SKM-1 treated with dmso at 0.1 percent for 144 hours (cell line): ENCODE results near the gene PKP4.
"Not testable (repeated sequence)": the region's sequence is repeated elsewhere in the genome, so short reads cannot be mapped to it uniquely, and the experiment has no call there.

ENCODE experiments used
- DNase-seq: peaks from one replicate; lab custom pipeline; 2025; ENCODE audit not compliant: unreplicated experiment; lab: John Stamatoyannopoulos, UW

PKP4 gene

DNA sequence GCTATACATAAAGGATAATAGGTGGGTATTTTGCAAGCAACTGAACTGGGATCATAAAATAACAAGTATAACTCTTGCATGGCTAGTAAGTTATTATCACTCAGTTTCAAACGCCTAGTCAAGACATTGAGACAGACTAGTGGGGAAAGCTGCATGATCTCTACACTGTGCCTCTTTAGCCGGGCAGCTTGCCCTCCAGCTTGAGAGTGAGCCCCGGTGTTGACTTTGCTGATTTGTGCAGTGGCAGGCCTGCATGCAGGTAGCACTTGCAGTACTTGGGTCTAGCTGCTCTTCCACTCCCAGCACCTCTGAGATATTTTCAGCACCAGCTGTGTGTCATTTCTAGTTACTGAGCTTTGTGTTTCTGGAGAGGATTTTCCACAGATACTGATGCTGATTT, 219.5 kb downstream of the PKP4 start:
- no peak for DNase-seq

DNA sequence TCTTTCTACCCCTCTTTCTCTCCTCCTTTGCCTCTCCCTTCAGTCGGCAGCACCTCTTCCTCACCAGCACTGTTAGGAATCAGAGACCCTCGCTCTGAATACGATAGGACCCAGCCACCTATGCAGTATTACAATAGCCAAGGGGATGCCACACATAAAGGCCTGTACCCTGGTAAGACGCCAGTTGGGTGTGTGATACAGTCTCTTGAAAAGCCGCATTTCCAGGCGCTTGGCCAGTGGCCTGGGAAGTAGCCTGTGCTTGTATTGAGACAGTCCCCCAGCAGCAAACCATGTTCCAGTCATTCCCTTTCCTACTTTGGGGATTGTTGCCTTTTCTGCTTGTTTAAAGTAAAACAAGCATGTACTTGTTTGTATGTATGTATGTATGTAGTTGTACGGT, 219.9 kb downstream of the PKP4 start:
- no peak for DNase-seq

DNA sequence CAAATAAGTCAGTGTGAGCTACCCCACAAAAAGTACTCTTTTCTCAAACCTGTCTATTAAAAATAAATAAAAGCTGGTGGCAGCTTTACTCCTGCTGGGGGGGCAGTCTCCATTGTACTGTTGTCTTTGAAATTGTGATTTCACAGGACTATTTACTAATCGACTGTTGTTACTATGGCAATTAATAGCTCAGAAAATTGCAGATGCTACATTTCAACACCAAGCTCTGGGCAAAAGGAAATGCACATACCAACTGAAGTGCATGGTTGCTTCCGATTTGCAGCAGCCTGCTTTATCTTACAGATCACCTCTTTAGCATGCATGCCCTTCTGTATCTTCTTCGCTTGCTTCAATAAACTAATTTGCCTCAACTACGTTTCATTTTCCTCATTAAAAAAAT, 220.8 kb downstream of the PKP4 start:
- no peak for DNase-seq

DNA sequence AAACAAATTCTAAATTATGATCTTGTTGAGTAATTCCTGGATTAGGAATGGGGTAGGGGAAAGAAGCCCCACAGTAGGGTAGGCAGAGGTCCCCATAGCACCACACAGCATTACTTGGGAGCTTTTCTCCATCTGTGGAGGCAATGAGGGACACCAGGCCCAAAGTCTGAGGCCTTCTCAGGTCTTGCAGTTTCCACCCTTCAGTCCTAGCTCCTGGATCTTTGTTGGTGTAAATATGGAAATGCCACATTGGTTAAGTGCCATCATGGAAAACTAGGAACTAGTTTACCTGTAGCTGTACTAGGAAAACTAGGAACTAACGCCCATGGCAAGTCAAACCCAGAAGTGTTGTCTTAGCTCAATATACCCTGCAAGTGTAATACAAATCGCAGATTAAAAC, 225.1 kb downstream of the PKP4 start:
- DNase-seq: no peak

DNA sequence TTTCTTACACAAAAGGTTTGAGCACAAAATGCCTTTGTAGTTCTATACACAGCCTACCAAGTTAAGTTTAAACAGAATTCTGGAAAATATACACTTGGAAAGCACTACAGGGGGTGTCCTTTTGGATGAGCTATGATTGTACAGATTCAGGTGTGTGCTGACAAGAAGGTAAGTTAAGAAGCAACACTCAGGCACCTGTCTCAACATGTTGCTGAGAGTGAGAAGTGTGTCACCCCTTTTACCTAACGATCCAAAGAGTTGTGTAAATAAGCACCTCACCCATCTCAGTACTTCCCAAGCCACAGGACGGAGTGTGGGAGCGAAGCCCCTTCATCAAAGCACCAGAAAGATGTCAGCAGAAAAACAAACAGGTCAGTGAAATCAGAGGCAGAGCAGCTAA, 228.9 kb downstream of the PKP4 start:
- DNase-seq: no peak

DNA sequence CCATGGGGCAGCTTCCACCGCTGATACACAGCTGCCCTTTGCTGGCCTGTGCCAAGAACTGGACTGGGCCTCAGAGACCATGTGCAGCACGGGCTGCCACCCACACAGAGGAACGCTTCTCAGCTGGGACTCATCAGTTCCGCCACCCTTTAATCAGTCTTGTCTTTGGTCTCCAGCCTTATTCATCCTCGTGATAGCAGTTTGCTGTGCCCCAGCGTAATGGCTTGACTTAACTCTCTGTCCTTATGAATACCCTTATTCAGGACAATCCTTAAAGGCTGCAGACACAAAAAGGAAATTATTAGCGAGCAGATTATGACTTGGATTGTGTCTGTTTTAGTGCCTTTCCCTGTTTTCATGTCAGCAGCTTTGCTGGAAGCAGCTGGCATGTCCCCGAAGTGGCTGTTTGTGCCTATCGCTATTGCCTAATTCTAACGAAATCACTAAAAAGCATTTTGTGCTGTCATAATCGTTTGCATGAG, 229.5 kb downstream of the PKP4 start:
- DNase-seq: no peak

DNA sequence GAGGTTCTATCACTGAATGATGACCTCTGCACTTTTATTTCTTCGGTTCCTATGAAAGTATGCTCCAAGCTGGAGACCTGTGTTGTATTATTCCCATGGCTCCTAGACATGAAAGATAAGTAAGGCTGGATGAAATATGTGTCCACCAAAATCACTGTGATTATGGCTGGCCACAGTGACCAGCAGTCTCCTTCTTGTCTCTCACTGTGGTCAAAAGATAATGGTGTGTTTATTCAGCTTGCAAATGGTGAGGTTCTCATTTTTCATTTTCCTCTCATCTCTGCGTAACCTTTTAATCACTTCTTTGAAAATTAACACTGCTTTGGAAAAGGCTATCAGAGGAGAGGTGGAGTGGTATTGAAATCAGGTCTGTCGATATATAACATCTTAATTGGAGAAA, 230.6 kb downstream of the PKP4 start:
- DNase-seq: no peak

DNA sequence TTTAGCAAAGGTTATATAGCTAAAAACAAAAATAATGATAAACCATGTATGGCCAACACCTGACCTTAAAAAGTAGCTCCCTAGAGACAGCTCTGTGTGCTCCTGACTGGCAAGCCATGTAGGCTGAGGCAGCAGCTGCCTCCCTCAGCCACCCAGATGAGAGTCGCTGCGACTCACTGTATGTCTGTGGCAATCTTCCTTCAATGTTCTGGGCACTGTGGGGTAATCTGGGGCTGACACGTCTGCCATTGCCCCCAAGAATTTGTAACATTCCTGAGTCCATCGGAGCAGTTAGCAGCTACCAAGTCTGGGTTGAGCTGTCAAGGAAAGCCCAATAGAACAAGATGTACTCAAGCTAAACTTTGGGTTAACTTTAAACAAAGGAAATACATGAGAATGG, 232.0 kb downstream of the PKP4 start:
- no peak for DNase-seq

DNA sequence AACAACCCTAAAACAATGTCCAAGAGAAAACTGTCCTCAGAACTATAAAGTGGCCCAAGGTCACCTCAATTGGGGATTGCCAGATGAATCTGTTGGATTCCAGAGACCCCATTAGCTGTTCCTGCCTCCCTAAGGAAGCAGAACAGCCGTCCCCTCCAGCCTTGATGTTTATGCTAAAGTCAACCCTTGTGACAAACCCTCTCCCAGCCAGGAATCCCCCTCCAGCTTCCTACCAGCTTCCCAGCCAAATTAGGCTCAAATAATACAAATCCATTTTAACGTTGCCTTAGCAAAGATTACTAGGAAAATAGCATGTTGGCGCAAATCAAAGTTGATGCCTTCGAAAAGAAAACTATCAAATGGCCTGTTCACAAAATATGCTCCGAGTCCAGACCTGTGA, 232.6 kb downstream of the PKP4 start:
- no peak for DNase-seq

DNA sequence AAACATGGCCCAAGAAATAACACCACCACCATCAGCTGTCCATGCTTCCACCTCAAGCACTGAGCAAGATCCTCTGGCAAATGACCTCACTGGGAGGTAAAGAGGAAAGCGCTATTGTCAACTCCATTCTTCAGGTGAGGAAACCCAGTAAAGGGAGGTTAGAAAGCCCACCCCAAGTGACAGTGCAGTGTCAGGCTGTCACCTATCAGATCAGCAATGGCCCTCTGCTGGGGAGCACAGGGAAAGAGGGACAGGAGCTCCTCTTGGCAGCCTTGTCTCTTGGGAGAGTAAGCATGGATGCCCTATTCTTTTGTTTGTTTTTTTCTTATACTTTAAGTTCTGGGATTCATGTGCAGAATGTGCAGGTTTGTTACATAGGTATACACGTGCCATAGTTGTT, 234.1 kb downstream of the PKP4 start:
- no peak for DNase-seq

DNA sequence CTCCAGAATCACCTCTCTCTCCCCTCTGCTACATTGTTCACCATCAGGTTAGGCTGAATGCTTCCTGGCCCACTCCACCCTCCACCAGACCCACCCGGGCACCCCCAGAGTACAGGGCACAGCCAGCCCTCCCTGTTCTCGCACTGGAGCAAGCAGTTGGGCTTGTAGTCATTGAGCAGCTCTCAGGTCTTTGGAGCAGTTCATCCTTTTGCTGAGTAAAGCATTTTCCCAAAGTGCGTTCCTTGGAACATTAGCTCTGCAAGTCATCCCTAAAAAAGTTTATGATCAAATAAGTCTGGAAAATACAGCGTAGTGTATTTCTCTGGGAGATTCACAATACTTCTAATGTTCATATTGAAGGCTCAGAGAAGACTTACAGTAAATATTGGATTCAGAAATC, 234.9 kb downstream of the PKP4 start:
- DNase-seq: no peak

DNA sequence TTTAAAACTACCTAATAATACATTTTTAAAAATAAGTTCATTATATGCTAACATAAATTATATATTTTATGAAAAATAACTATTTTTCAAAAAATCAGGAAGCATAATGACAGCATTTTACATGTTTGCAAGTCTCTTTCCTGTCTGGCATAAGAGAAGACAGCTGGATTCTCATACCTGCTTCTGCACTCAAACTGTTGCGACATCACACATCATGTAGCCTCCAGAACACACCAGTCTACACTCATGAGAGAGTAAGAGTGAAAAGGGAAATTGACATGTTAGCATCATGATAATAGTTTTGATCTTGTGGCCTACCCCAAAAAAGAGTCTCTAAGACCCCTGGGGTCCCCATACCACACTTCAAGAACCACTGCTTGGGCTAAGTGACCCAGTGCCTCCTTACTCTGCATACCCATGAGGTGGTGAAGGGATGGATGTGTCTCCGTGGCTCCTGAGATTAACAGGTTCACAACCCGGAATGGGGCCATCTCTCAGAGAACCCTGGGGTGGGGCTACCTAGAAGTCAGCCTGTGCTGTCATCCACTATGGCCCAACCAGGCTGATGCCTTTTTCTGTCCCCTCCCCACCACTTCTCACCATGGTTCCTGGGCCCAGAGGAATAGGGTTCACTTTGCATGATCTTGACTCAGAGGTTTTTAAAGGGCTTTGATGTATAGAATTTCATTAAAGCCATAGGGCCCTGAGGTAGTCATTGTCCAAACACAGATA, 235.8 kb downstream of the PKP4 start:
- DNase-seq: peak; percentile 13

DNA sequence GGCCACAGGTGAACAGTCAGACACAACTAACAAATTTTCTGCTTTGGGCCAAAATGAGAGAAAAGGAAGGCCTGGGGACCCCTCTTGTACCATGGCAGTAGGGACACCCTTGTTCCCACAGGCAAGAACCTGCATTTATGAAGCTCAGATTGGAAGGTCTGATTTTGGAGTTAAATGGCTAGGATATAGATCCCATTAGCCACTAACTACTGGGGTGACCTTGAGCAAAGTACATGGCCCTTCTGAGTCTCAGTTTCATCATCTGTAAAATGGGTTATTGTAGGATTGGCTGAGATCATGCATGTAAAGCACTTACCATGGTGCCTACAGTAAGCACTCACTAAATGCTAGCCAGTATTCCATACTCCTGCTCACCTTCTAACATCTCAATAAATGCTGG, 236.7 kb downstream of the PKP4 start:
- no peak for DNase-seq

DNA sequence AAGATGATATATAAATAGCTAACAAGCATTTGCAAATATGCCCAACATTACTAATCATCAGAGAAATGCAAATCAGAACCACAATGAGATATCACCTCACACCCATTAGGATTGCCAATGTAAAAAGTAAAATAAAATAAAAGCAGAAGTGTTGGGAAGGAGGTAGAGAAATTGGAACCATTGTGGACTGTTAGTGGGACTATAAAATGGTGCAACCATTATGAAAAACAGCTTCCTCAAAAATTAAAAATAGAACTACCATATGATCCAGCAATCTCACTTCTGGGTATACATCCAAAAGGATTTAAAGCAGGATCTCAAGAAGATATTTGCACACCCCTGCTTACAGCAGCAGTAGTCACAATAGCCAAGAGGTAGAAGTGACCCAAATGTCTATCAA, 238.6 kb downstream of the PKP4 start:
- DNase-seq: no peak

DNA sequence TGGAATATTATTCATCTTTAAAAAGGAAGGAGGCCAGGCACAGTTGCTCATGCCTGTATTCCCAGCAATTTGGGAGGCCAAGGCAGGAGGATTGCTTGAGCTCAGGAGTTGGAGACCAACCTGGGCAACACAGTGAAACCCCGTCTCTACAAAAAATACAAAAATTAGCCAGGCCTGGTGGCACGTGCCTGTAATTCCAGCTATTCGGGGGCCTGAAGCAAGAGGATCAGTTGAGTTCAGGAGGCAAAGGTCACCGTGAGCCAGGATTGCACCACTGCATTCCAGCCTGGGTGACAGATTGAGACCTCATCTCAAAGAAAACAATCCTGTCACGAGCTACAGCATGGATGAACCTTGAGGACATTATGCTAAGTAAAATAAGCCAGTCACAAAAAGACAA, 239.0 kb downstream of the PKP4 start:
- DNase-seq: not testable (repeated sequence)

DNA sequence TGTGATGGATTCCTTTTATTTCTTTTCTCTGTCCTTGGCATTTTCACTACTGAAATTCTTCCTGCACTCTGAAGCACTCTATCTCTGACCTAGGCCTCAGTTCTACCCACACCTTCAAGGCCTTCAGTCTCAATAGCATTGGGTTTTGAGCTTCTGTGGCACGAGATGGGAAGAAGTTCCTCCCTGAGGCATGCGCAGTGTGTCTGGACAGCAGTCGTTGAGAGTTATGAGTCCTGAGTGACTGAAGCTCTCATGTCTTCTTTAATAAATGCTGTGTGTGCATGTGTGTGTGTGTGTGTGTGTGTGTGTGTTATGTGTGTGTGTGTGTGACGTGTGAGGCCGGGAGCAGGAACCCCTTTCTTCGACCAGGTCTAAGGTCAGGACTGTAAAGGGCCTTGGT, 242.6 kb downstream of the PKP4 start:
- DNase-seq: no peak

DNA sequence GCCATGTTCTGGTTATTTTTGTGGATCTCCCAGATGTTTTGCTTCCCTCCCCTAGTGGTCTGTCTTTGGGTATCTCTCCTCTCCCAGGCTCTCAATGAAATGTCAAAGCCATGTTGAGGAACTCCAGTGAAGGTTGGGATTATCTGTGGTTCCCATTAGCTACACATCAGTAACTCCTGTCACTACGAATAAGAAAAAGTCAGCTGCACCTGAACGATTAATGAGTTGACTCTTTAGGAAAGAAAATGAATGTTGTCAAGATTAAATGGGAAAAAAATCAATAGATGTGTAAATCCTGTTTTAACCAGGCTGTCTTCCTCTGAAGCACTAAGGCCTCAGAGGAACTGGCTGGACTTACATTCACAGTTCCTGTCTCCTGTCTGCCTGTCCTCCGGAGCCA, 244.3 kb downstream of the PKP4 start:
- DNase-seq: no peak

DNA sequence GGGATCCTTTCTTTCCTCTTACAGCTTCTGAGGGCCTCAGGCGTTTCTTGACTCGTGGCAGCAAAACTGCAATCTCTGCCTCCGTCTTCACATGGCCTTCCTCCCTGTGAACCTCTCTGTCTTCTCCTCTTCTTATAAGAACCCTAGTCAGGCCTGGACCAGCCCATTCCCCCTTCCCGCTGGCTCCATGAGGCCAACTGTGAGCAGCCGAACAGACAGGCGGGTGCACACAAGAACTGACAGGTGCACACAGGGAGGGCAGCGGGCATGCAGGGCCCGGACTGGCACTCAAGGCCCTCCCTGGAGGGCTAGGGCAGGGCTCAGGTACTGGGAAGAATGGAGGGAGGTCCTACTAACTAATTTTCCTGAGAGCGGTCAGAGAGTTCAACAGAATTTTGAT, 246.0 kb downstream of the PKP4 start:
- no peak for DNase-seq

DNA sequence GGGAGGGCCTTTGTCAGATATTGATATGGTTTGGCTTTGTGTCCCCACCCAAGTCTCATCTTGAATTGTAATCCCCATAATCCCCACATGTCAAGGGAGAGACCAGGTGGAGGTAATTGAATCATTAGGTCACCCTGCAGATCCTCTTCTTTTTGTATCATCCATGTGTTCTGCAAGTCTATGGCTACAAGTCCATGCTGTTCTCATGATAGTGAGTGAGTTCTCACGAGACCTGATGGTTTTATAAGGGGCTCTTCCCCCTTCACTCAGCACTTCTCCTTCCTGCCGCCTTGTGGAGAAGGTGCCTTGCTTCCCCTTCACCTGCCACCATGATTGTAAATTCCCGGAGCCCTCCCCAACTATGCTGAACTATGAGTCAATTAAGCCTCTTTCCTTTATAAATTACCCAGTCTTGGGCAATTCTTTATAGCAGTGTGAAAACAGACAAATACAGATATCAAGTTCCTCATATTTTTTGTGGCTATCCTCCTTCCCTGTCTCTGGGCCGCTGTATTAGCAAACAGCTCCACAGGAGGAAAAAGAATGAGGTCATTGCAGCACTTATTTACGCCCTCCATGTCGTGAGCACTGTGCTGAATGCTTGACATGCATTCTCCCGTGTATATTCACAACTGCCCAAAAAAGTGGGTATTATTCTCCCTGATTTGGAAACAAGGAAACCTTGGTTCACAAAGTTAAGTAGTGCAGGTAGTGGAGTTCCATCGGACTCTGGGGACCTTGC, 248.1 kb downstream of the PKP4 start:
- DNase-seq: not testable (repeated sequence)

DNA sequence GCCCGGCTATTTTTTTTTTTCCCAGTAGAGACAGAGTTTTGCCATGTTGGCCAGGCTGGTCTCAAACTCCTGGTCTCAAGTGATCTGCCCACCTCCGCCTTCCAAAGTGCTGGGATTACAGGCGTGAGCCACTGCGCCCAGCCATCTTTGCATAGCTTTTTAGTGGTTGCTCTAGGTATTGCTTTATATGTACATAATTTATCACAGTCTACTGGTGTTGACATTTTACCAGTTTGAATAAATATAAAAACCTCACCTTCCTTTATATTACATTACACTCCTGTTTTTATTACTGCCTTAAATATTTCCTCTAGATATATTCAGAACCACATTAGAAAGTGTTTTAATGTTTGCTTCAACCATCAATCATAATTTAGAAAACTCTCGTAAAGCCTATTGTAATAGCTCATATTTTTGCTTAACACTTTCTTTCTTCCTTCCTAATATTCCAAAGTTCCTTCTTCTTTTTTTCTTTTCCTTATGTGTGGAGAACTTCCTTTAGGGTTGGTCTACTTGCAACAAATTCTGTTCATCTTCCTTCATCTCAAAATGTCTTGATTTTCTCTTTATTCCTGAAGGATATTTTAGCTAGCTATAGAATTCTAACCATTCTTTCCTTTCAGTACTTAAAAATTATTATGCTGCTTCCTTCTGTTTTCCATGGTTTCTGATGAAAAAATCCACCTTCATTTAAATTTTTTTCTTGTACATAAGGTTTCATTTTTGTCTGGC, 256.2 kb downstream of the PKP4 start:
- no peak for DNase-seq

DNA sequence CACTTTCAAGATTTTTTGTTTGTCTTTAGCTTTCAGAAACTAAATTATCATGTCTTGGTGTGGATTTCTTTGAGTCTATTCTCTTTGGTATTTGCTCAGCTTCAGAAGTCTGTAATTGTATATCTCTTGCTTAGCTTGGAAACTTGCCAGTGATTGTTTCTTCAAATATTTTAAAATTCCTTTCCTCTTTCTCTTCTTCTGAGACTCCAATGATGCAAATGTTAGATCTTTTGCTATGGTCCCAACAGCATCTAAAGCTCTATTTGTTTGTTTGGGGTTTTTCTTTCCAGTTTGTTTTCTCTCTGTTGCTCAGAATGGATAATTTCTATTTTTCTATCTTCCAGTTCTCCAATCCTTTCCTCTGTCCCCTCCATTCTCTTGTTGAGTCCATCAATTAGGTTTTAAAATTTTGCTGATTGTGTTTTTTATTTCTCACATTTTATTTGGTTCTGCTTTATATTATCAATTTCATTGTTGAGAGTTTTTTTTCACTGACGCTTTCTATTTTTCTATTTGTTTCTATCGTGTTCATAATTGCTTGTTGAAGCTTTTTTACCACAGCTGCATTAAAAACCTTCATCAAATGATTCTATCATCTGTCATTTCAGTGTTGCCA, 256.9 kb downstream of the PKP4 start:
- DNase-seq: no peak

DNA sequence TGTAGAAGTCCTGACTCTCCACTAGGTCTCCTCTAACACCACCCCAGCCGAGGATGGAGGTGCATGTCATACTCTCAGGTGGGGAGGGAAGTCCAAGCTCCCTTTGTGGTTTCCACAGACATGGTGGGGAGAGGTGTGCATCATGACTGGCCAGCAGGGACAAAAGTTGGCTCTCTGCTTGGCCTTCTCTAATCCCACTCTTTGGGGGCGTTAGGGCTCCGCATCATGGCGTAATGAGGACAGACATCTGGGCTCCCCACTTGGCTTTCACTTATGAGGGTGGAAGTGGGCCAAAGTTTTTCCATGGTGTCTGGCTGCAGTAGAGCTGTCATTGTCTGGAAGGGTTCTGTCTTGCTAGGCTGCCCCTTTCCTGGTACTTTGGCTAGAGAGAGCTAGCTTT, 257.7 kb downstream of the PKP4 start:
- DNase-seq: no peak
